Fibroblast of the conjunctiva (primary cell): ENCODE measurements around the gene C16orf74.
A peak's percentile ranks its signal among the peaks of the same experiment; 100 is the strongest.

Experiments
- DNase-seq: peaks from one replicate; pipeline ENCODE4 v3.0.0-alpha.2; 2010; ENCODE audit warnings: low read depth

Gene C16orf74

DNA sequence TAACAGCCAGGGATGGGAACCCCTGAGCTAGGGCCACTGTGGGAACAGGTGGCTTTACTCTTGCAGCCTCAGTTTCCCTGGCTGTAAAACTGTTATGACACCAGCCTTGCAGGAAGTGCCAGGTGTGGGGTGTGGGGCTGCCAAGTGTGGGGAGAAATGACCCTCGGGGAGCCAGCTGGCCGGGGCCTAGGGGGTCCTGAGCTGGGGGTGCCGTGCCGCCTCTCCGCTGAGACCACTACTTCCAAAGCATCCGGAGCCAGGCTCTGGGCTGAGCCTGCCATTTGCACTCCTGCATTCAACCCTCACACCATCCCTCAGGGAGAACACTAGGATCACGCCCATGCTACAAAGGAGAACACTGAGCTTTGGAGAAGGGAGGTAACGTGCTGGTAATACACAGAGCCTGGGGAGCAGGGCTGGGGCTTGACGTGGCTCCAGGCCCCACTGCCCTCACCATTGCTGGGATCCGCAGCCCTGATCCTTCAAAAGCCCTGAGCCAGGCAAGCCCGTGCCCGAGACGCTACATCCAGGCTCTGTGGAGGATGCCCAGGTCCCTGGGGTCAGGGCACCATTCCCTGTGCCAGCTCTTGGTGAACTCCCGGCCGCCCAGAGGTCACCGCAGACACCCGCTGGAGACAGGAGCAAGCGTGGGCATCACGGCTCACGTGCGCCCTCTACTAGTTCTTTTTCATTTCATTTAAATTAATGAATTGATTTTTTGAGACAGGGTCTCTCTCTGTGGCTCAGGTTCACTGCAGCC is 33.3 kb downstream of the C16orf74 start:
- DNase-seq = peak; percentile 33

DNA sequence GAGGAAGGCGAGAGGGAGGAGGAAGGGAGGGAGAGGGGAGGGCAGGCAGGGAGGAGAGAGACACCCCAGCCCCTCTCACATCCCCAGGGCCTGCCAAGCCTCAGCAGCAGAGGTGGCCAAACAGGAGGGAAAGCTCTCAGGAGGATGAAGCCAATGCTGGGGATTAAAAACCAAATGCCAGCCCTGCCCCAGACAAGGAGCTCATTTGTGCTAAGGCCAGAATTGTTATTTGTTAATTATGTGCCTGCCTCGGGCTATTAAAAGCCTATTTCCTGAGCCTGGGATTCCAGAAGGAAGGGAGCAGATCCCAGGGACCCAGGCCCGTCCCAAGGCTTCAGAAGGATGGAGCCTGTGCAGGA is 34.2 kb downstream of the C16orf74 start:
- DNase-seq = no peak

- no peak for DNase-seq
Measured at GRCh38 chr16:85716022-85716679, 34.7 kb downstream of the C16orf74 start.

DNA sequence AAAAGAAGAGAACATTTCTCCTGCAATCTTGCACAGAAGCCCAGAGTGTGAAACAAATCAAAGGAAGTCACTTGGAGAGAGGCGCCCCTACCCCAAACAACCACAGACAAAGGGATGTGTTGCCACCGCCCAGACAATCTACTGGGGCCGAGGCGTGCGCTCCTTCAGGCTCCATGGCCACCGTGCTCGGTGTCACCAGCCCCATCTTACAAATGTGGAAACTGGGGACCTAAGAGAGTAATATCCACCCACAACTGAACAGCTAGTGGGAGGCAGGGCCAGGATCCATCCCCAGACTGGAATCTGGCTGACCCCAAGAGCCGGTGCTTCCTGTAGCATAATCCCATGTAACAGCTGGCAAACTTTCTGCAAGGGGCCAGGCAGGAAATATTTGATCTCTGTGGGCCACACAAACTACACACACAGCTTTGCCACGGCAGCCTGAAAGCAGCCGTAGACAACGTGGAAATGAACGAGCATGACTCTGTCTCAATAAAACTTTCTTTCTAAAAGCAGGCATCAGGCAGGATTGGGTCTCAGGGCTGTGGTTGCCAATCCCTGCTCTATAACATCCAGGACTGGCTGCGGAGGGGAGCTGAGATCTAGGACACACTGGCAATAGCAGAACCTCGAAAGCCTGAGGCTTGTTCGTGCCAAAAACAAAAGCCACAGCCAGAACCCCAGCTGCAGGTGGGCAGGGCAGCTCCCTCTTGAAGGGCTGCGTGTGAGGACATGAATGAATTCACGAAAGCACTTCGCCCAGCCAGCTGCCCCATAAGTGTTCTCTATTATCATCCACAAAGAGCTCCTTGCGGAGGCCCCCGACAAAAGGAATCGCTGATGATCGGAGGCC is 35.5 kb downstream of the C16orf74 start:
- no peak for DNase-seq

DNA sequence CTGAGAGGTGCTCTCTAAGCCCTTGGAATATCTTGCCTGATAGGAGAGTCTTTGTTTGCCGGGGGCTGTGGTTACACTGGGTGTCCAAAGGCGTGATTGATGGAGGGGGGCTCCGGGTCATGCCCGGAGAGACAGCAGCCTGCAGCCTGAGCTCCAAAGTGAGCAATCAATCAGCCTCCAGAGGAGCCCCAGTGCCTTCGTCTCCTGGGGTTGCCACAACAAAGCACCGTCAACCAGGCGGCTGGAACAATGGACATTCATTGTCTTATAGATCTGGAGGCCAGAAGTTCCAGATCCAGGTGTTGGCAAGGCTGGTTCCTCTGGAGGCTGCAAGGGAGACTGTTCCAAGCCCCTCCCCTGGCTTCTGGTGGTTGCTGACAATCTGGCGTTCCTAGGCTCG is 38.1 kb downstream of the C16orf74 start:
- DNase-seq = no peak

DNA sequence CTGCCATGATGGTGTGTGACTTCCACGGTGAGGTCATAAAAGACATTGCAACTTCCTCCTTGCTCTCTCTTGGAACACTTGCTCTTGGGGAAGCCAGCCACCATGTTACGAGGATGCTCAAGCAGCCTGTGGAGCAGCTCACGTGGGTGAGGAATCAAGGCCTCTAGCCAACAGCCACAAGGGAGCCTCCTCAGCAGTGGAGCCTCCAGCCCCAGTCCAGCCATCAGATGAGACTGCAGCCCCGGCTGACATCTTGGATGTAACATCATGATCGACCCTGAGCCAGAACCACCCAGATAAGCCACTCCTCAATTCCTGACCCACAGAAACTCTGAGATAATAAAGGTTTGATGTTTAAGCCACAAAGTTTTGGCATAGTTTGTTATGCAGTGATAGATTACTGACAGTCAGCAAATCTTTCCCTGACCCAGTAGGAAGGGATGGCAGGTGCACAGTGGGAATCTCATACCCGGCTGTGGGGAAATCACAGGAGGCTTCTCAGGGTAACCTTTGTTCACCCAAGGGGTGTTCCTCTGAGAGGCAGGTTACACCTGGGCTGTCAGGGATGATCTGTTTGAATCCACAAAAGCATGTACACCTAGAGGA is 38.8 kb downstream of the C16orf74 start:
- no peak for DNase-seq

DNA sequence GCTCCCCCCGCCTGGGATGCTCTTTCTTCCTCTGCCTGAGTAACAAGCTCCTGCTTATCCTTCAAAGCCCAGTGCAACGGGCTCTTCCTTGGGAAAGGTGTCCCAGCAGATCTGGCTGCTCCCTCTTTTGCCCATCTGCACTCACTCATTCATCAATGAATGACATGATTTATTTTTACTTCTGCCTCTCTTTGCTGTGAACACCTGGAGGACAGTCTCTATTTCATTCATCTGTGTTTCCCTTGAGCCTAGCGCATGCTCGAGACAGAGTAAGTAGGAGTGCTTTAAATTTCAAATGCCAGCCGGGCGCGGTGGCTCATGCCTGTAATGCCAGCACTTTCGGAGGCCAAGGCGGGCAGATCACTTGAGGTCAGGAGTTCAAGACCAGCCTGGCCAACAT is 40.2 kb downstream of the C16orf74 start:
- no peak for DNase-seq

GRCh38 chr16:85709766-85710585 is 40.9 kb downstream of the C16orf74 start:
- no peak for DNase-seq

- DNase-seq = no peak
Measured at GRCh38 chr16:85708338-85708737, 42.6 kb downstream of the C16orf74 start.

GRCh38 chr16:85707528-85708095 is 43.3 kb downstream of the C16orf74 start:
- no peak for DNase-seq

DNA sequence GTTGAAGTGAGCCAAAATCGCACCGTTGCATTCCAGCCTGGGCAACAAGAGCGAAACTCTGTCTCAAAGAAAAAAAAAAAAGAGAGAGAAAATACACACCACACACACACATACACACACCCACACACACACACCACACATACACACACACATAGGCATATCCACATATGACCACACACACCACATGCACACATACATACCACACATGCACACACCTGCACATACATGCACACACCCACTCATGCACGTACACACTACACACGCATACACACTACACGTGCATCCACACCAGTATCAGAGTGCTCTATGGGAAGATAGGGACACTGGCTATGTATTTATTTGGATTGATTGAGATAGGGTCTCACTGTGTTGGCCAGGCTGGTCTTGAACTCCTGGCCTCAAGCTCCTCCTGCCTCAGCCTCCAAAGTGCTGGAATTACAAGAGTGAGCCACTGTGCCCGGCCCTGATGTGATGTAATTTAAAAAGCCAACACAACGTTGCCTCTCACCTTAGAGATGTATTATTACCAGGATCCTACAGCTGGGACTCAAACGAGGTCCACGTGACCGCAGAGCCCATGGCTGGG is 44.4 kb downstream of the C16orf74 start:
- no peak for DNase-seq

DNA sequence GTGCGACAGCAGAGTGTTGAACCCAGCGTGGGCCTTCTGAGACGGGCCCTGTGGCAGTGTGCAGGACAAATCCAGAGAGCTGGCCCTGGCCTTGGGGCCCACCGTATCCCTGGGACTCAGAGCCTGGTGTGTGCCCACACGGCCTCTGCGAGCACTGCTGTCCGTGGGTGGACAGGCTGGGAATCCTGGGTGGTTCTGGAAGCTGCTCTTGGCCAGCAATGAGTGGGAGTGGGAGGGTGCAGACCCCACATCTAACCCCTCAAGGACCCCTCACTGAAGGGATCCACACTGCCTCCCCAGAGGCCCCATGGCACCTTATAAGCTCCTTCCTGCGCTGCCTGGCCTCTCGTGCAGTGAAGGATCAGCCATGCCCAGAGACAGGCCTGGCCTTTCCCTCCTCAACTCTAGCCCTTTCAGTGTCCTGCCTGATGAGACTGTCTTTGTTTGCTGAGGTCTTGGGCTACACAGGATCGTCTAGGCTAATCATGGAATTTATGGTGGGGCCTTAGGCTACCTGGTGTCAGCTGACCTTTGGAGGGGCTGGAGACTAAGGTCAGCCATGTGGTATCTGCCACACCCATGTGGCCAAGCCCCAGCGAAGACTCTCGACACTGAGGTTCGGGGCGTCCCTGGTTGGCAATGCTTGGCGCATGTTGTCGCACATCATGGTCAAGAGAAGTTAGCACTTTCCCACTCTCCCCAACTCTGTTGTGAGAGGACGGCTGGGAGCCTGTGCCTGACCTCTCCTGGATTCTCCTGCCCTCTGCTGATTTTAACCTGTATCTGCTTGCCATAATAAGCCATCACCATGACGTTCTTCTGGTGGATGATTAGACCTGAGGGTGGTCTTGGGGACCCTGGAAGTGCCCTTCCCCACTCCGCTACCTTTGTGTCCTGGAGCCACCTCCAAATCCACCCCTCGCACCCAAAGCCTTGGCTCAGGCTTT is 45.7 kb downstream of the C16orf74 start:
- DNase-seq = no peak

DNA sequence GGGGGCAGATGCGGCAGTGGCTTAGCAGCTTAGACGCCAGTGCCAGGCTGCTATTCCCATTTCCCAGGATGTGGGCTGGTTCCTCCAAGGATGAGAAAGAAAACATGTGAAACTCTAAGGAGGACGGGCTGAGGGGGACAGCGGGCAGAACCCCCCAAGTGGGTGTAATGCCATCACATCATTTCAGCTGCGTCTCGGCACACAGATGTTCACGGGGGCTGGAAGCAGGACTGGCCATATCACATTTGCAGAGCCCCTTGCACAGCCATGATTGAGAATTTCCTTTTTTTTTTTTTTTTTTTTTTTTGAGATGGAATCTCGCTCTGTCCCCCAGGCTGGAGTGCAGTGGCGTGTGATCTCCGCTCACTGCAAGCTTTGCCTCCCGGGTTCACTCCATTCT is 46.9 kb downstream of the C16orf74 start:
- no peak for DNase-seq

- no peak for DNase-seq
Measured at GRCh38 chr16:85699628-85700027, 51.3 kb downstream of the C16orf74 start.

- no peak for DNase-seq
Measured at GRCh38 chr16:85698935-85699558, 51.8 kb downstream of the C16orf74 start.

DNA sequence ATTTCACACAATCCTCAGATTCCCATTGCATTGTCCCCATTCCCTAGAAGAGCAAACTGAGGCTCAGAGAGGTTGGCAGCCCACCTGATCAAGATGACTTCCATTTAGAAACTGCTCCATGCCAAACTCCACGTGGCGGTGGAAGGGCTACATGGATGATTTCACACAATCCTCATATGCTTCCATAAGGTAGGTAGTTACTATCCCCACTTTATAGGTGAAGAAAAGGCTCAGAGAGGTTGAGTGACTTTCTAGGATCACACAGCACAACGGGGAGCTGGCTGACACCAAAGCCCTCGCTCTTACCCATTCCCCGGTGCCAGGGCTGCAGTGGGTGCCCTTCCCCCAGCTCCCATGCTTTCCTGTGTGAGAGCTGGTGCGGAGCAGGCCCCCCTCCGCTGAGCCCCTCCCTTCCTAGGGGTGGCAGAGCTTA is 52.4 kb downstream of the C16orf74 start:
- DNase-seq = no peak

DNA sequence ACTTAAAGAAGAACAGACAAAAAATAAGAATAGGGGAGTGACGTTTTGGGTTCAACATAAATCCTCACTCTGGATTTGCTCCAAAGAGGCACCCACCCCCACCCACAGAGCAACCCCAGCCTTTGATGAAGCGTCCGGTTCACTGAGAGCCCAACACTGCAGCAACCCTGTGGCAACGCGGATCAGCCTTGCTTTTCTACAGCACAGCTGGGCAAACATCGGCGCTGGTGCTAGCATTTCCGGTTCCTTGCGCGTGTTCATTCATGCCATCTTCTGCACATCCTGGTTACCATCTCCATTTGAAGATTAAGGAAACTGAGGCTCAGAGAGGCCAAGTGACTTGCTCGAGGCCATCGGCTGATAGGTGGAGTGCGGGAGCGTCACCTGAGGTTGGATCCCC is 53.5 kb downstream of the C16orf74 start:
- DNase-seq = no peak

DNA sequence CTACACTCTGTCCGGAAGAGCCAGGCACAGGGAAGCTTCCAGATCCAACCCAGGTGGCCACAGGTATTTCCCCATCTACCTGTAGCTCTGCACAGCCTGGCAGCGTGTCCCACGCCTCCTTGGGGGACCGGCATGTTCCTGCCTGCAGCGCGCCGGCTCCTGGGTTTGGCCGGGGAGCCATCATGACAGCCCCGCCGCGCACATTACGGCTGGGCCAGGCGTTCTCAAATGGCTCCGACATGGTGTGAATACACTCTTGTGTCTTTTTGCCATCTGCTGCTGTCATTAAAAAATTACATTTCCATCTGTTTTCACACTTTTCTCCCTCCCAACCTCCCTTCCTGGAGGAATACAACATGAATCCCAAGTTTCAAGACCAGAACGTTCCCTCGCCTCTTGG is 54.1 kb downstream of the C16orf74 start:
- DNase-seq = no peak
